AG09319 (cell line): ENCODE measurements around the gene CERS6.
A peak's percentile ranks its signal among the peaks of the same experiment; 100 is the strongest.

Experiments
- DNase-seq: peaks from one replicate; pipeline ENCODE4 v3.0.0-alpha.2; 2010; ENCODE audit warnings: low read depth; ENCODE audit errors: extremely low read depth
- CTCF ChIP-seq: IDR thresholded peaks from 2 replicates; pipeline ENCODE4 v1.5.1; 2011; ENCODE audit warnings: low read depth, mild to moderate bottlenecking, inconsistent platforms, low read length, moderate library complexity

Gene CERS6

DNA sequence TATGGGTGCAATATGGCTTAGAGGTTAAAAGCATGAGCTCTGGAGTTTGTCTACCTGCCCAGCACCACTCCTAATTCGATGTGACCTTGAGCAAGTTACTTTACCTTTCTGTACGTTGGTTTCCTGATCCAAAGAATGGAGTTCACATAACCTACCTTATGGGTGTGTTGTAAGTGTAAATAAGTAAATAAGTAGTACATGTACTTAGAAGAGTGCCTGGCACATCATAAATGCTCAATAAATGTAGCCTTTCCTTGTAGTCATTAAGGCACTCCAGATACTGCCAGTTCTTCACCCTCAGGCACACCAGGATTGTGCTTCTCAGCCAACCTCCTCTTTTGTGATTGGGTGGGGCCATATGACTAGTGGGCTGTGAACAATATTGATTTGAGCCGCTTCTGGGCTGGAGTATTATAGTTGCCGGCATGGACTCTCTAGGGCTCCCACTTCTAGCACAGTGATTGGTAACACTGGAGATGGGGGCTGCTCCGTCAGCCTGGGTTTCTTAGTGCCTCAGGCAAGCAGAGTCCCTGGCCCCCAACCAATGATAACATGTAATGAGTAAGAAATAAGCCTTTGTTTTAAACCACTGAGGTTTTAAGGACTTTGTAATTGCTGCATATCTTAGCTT, 244.7 kb downstream of the CERS6 start:
- TF ChIP-seq CTCF = no peak
- no peak for DNase-seq

GRCh38 chr2:168702579-168702978, 246.5 kb downstream of the CERS6 start:
- no peak for TF ChIP-seq CTCF
- DNase-seq = no peak

DNA sequence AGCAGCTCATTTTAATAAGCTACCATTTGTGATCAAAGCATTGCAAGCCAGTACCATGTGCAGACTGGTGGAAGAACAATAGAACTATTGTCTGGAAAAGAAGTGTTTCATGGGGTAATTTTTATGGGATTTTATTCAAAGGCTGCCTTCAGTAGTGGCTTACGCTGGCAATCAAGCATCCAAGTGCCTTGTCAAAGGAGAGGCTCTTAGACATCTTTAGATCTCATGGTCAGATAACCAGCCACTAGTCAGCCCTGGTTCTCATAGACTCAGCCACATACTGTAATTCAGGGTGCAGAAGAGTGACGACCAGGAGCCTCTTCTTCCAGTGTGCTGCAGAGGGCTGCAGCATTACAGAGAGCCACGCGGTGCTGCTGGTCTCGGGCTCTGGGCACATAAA, 247.9 kb downstream of the CERS6 start:
- no peak for TF ChIP-seq CTCF
- no peak for DNase-seq

DNA sequence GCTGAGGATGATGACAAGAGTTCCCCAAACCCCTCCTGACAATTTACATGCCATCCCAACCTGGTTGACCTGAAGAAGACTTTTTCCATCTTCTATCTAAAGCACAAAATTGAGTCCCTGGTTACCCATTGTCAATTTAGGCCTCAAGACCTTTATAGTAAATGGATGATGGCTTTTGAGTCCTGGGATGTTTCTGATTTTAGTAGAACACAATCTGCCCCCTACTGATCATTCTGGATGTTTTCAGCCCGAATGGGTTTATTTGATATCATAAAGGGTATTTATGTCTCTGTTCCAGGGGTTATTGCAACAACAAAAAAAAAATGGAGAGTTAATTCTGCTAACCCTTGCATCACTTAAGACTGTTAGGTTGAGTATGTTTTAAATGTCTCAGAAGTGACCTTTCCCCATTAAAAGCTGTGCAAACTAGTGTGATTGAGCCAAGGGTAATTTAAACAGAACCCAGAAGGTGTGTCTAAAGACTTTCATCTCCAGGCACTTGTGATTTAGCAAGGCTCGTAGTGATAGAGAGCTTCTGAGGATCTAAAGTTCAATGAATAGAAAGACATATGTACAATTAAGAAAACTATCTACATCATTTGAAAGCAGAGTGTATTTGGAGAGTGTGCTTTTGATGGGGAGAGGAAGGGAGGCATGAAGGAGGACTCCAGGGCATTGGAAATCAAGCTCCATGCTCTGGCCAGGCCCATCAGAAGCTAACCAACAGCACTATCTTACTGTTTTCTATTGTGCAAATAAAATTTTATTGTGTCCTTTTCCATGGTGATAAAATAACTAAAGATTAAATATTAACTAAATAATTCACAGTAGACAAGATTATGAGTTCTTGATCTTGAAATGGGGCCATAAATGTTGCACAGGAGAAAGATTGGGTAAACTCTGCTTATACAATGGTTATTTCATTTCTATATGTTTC, 249.7 kb downstream of the CERS6 start:
- peak; percentile 40 for TF ChIP-seq CTCF
- no peak for DNase-seq

DNA sequence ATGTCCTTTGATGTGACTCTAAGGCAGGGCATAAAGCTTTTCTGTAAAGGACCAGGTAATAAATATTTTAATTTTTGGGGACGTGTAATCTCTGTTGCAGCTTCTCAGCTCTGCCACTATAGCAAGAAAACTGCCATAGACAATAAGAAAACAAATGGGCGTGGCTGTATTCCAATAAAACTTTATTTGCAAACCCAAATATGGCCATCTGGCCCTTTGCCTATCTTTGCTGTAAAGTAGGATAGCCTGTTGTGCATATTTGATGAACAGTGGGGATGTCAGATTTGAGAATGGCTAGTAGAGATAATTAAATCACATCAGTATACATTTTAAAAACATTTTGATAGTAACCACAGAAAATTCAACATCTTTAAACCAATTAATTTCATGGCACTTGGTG, 250.7 kb downstream of the CERS6 start:
- no peak for DNase-seq
- no peak for TF ChIP-seq CTCF

- no peak for TF ChIP-seq CTCF
- DNase-seq = no peak
Measured at GRCh38 chr2:168708080-168708479, 252.0 kb downstream of the CERS6 start.
